NOMO-1 treated with DMSO at 0.1 percent for 48 hours (cell line): ENCODE results near the gene NAGPA.

Experiments
- DNase-seq: peaks from one replicate; lab custom pipeline; 2025; ENCODE audit not compliant: unreplicated experiment; lab: John Stamatoyannopoulos, UW

Gene NAGPA

DNA sequence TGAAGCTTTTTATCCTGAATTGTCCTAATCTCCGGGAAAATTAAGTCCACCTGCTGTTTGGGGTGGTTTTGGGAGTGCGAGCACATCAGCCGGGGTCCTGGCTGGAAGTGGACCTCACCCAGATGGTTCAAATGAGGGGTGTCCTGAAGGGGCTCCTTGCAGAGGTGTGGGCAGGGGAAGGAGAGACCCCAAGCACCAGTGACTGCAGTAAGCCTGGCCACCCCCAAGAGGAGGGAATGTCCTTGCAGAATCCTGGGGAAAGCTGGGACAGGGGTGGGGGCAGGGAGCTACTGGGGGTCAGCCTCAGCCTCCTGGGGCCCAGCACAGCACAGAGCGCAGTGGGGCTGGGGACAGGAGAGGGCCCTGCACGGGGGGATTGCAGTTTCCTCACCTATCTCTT is 29.4 kb downstream of the NAGPA start:
- DNase-seq, result no peak

DNA sequence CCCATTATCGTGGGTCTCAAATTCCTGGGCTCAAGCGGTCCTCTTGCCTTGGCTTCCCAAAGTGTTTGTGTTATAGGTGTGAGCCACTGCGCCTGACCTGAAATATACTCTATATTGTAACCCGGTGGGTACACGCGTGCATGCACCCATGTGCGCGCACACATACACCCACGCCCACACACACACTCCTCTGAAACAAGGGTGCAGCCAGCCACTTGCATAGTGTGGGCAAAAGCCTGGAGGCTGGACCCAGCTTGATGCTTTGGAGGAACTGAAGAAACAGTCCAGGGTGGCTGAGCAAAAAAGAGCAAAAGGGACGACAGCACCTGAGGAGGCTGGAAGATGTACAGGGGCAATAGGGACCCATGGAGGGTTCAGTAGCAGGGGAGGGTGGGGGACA is 29.9 kb downstream of the NAGPA start:
- no peak for DNase-seq

GRCh38 chr16:5003211-5003610 is 30.5 kb downstream of the NAGPA start:
- no peak for DNase-seq

GRCh38 chr16:5002699-5003143 is 31.0 kb downstream of the NAGPA start:
- DNase-seq, result no peak

DNA sequence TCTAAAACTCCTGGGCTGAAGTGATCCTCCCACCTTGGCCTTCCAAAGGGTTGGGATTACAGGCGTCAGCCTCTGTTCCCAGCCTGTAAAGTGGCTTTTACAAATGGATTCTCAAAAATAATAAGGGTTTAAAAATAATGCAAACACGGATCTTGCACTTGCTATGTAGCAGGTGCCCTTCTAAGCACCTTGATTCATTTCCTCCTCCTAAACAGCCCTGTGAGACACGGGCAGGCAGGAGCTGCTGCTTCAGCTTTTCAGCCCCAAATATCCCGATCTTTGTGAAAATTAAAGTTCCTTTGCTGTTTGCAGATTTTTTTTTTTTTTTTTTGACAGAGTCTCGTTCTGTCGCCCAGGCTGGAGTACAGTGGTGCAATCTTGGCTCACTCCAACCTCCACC is 31.7 kb downstream of the NAGPA start:
- DNase-seq, result no peak

- DNase-seq, result peak; percentile 36
Observed at GRCh38 chr16:5001571-5001970, 32.2 kb downstream of the NAGPA start.

DNA sequence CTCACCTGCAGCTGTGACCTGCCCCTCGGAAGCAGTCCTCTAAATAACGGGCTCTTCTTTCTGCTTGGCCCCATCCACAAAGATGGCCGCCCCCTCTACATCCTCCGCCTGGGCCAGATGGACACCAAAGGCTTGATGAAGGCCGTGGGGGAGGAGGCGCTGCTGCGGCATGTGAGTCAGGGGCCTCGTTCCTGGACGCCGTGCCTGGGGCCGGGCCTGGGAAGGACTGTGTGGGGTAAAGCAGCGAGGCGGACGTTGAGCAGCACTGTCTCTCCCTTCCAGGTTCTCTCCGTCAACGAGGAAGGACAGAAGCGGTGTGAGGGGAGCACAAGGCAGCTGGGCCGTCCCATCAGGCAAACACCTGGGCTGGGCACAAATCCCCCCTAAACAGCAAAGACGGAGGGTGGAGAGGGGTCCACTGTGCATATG is 33.1 kb downstream of the NAGPA start:
- DNase-seq, result no peak

DNA sequence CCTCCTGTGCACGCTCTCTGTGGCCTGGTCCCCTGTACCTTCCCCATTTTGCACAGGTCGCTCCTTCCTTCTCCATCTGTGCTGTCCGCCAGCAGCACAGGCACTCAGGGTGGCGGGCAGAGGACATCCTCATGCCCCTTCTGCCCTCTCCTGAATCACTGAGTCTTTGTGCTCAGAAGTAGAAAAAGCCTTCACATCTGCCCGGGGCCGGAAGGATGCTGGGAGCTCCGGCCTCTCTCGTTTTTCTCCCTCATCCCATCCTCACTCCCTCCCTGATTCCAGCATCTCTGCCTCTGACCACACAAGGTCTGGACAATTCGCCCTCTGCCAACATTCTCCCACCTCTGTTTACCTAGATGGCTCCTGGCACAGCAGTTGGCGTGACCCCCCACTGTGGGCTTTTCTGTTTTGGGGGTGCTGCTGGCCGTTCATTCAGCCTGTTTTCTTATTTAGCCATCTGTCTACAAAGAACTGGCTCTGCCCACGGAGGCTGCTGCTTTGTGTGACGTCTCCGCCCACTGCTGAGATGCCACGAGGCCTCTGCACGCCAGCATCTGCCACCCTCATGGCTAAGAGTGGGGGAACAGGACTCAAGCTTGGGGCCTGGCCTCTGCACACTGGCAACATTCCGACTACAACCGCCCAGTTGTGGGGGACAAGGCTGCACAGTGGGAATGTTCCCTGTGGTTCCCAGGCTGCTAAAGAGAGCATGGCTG is 38.9 kb downstream of the NAGPA start:
- no peak for DNase-seq

DNA sequence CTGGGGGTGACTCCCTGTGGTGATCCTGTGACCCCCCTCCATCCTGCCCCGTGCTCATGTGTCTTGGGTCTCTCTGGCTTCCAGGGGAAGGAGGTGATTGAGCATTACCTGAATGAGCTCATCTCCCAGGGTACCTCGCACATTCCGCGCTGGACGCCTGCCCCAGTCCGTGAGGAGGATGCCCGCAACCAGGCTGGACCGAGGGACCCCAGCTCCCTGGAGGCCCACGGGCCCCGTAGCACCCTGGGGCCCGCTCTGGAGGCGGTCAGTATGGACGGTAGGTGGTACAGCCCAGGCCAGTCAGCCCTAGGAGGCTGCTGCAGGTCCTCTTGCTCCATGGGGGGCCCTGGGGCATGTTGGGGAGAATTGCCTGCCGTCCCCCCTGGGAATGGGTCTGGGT is 42.0 kb downstream of the NAGPA start:
- DNase-seq, result no peak

GRCh38 chr16:4990415-4990814 is 43.3 kb downstream of the NAGPA start:
- no peak for DNase-seq

DNA sequence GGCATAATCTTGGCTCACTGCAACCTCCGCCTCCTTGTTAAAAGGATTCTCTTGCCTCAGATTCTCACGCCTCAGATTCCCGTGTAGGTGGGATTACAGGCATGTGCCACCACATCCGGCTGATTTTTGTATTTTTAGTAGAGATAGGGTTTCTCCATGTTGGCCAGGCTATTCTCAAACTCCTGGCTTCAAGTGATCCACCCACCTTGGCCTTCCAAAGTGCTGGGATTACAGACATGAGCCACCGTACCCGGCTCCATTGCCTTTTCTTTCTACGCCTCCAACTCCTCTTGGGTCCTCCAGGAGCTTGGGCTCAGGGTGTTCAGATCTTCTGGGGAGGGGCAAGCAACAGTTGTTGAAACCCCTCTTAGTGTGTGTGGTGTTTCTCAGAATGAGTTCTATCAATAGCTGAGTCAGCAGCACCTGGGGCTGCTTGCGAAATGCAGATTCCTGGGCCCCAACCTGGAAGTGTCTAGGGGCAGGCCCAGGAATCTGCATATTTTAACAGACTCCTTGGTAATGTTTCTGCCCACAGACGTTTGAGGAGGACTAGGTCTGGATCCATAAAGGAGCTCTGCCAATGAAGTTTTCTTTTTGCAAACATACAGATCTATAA is 44.2 kb downstream of the NAGPA start:
- DNase-seq, result no peak

DNA sequence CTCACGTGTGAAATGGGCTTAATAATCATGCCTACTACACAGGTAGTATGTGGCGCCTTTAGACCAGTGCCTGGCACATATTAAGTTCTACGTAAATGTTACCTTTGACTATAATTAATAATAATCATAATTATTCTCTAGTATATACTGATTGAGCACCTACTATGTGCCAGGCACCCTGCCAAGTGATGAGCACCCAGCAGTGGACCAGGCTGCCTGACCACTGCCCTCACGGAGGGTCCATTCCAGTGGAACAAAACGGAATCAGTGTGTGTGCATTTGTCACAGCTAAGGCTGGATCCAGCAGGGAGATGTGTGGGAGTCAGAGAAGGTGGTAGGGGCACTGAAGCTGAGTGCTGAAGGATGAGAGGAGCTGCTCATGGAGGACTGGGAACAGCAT is 45.1 kb downstream of the NAGPA start:
- no peak for DNase-seq

- no peak for DNase-seq
Observed at GRCh38 chr16:4987580-4988374, 46.0 kb downstream of the NAGPA start.

- no peak for DNase-seq
Observed at GRCh38 chr16:4987250-4987579, 46.5 kb downstream of the NAGPA start.

GRCh38 chr16:4984174-4984990 is 49.4 kb downstream of the NAGPA start:
- DNase-seq, result no peak

- DNase-seq, result no peak
Observed at GRCh38 chr16:4982056-4982867, 51.5 kb downstream of the NAGPA start.

DNA sequence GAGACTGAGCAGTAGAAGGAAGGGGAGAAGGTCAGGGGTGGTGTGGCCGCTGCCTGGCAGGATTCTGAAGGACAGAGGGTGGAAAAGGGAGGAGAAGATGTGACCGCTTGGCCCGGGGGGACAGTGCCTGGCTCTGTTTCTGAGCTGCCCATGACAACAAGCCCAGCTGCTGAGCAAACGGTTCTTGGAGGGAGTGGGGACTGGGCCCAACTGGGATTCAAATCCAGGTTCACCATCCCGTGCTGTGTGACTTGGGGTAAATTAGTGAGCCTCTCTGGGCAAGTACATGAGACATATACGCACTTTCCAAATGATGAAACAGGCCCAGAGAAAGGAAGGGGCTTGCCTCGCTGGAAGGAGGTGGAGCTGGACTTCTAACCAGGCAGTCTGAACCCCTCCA is 52.3 kb downstream of the NAGPA start:
- no peak for DNase-seq

DNA sequence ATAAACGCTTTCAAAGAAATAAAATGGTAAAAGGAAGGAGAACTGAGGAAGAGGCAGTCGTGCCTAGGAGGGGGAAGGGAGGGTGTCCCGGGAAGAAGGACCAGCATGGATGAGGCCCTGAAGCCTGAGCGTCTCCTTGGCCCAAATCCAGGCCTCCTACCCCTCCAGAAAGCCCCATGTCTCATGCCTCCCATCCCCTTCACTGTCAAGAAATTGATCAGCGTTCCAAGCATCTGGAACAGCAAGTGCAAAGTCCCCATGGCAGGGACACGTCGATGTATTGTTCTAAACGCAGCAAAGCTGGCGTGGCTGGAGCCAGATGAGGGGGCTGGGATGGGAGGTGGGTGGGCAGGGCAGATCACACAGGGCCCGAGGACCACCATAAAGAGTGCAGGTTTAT is 53.0 kb downstream of the NAGPA start:
- no peak for DNase-seq

DNA sequence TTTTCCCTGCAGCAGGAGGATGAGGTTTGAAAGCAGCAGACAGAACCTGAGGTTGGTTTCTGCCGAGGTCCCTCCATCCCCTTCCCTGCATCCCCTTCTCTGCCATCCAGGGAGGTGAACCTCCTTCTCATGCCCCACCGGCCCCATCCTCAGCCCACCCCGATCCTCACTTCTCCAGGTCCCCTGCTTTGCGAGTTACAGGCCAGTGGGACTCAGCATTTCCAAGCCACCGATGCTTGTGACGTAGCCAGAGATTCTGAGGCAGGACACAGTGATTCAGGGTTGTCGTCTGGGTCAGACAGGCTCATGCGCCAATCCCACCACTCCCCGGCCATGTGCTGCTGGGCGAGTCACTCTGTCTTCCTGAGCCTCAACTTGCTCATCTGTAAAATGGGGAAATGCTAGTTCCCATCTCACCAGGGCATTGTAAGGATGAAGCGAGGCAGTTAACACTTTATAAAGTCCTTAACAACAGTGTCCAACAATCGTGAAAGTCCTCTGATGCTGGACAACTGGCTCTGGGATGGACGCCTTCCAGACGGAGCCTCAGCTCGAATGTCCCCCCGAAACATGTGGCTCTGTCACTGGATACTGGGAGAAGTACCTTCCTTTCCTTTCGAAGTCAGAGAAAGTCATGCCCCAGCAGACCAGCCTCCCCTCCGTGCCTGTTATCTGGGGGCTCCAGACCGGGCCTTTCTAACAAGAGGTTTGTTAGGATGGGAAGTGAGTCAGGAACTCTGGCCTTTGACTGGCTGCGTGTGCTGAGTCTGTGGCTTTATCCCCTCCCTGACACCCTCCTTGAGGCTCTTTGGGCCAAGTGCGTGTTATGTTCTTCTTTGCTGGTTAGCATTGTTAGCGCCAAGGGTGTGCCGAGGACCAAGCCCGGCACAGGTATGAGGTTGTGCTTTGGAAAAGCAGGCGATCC is 53.7 kb downstream of the NAGPA start:
- DNase-seq, result no peak
